NCI-H526 (cell line): Measurements from ENCODE around the gene ATP1A1.

Experiments
- DNase-seq, 2 experiments: peaks; one replicate each; lab custom pipeline; 2025; lab: John Stamatoyannopoulos, UW

The ATP1A1 gene

GRCh38 chr1:116439701-116440100, 66.7 kb downstream of the ATP1A1 start:
- DNase-seq: no peak

DNA sequence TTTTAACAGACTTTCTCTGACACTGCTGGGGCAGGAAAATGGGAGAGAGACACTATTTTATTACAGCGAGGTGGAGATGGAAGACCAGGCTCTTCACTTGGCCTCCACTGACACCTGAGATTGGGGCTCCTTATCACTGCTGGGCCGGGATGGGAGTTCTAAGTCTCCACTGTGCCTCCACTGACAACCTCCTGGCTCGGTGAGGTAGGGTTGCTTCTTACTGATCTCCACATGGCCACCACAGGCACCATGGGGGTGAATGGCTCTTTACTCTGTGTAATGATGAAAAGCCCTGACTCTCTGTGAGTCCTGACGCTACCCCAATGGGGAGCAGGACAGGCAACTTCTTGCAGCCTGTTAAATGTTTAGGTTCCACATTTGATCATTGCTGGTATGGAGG, 67.7 kb downstream of the ATP1A1 start:
- DNase-seq: no peak

- DNase-seq: no peak
Measured at GRCh38 chr1:116445534-116445933, 72.5 kb downstream of the ATP1A1 start.

- no peak for DNase-seq
Measured at GRCh38 chr1:116446686-116447085, 73.6 kb downstream of the ATP1A1 start.

- DNase-seq: peak in 1 of 2 experiments; percentile 16
Measured at GRCh38 chr1:116448785-116449385, 75.8 kb downstream of the ATP1A1 start.

- DNase-seq: no peak
Measured at GRCh38 chr1:116449578-116449977, 76.5 kb downstream of the ATP1A1 start.

DNA sequence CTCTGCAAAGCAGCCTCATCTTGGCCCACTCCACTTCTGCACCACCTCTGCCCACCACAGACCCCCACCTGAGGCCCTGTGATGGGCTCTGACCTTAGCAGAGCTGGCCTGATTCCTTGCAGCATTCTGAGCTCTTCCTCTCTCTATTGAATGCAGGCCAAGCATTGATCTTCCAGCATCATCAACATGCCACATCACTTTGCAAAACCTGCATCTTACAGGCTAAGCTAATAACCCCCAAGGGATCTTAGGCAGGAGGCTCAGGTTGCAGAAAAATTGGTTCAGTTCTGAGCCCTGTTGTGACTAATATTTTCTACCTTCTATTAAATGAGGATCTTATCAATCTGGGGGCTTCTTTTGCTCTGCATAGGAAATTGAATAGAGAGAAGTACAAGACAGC, 78.7 kb downstream of the ATP1A1 start:
- DNase-seq: peak; percentile 39 to 40

GRCh38 chr1:116453481-116453880, 80.4 kb downstream of the ATP1A1 start:
- no peak for DNase-seq

GRCh38 chr1:116453906-116454305, 80.9 kb downstream of the ATP1A1 start:
- DNase-seq: no peak
